OCI-LY3 (cell line): Measurements from ENCODE around the gene HOXB9.

Source experiments
- H2AFZ ChIP-seq: fragments of 200-600, 300-600 bp; shearing (Covaris generic); 2 replicates; pipeline ENCODE4 v1.6.0; 2014; ENCODE audit warnings: antibody characterized with exemption, low read depth, low read length
- H3K27ac ChIP-seq: fragments of 200-600, 300-600 bp; sonication (generic); 2 replicates; pipeline ENCODE4 v1.5.1; 2014; ENCODE audit warnings: mild to moderate bottlenecking, low read length, moderate library complexity, mixed read lengths
- H3K27me3 ChIP-seq: fragments of 200-600, 300-600 bp; sonication (generic); 2 replicates; pipeline ENCODE4 v1.6.1; 2014; ENCODE audit warnings: low read depth, low read length, mixed read lengths
- H3K36me3 ChIP-seq: fragments of 200-600, 300-600 bp; sonication (generic); replicated peaks from 2 replicates; pipeline ENCODE3; 2014; ENCODE audit warnings: low read depth, low read length, mixed read lengths
- H3K4me1 ChIP-seq: fragments of 300-600, 200-600 bp; sonication (generic); 2 replicates; pipeline ENCODE4 v1.6.1; 2014; ENCODE audit warnings: low read length, mixed read lengths
- H3K4me2 ChIP-seq: fragments of 200-600, 300-600 bp; sonication (generic); 2 replicates; pipeline ENCODE4 v1.6.1; 2014; ENCODE audit warnings: low read length, mixed read lengths
- H3K4me3 ChIP-seq: fragments of 300-600, 200-600 bp; sonication (generic); 2 replicates; pipeline ENCODE4 v1.5.1; 2014; ENCODE audit warnings: antibody characterized with exemption, mild to moderate bottlenecking, low read length, moderate library complexity
- H3K79me2 ChIP-seq: fragments of 300-600, 200-600 bp; shearing (Covaris generic); 2 replicates; pipeline ENCODE4 v1.6.1; 2014; ENCODE audit warnings: mild to moderate bottlenecking, low read length, mixed read lengths
- H3K9ac ChIP-seq: fragments of 300-600, 200-600 bp; shearing (Covaris generic); 2 replicates; pipeline ENCODE4 v1.6.0; 2014; ENCODE audit warnings: mild to moderate bottlenecking, low read length, moderate library complexity
- H3K9me3 ChIP-seq: fragments of 200-600, 300-600 bp; shearing (Covaris generic); 2 replicates; pipeline ENCODE4 v1.6.1; 2014; ENCODE audit warnings: low read length, mixed read lengths; ENCODE audit not compliant: insufficient read depth
- H4K20me1 ChIP-seq: fragments of 200-600, 300-600 bp; sonication (generic); 2 replicates; pipeline ENCODE4 v1.6.1; 2016; ENCODE audit warnings: low read length, mixed read lengths; ENCODE audit not compliant: insufficient read depth
- CTCF ChIP-seq: fragments of 200-600, 300-600 bp; sonication (generic); IDR thresholded peaks from 2 replicates; pipeline ENCODE4 v1.5.1; 2014; ENCODE audit warnings: antibody characterized with exemption, low read length, low read depth
- EZH2phosphoT487 ChIP-seq: fragments of 200-600 bp; shearing (Covaris generic); IDR thresholded peaks from 2 replicates; pipeline ENCODE4 v1.6.1; 2018; ENCODE audit warnings: antibody characterized with exemption, mixed run types, low read depth

Gene HOXB9

GRCh38 chr17:48640858-48641180 is 14.7 kb upstream of the HOXB9 start:
- Histone ChIP-seq H2AFZ (no peak overlapping the region), H3K4me2 (no peak overlapping the region), H3K27me3 (peaks cover 23% of the 10 kb centered on the region), H4K20me1 (no peaks in the 10 kb centered on the region), H3K9ac (no peak overlapping the region), H3K27ac (no peak overlapping the region), H3K79me2 (no peaks in the 10 kb centered on the region), H3K9me3 (no peaks in the 10 kb centered on the region), H3K4me3 (no peak overlapping the region), H3K4me1 (peaks cover 10% of the 10 kb centered on the region), H3K36me3 (no peaks in the 10 kb centered on the region)
- TF ChIP-seq EZH2phosphoT487 (no peak), CTCF (no peak)

GRCh38 chr17:48639982-48640857 is 14.1 kb upstream of the HOXB9 start:
- TF ChIP-seq EZH2phosphoT487 (no peak), CTCF (no peak)
- Histone ChIP-seq H3K79me2 (no peaks in the 10 kb centered on the region), H3K36me3 (no peaks in the 10 kb centered on the region), H3K9me3 (no peaks in the 10 kb centered on the region), H3K9ac (no peak overlapping the region), H3K4me3 (no peak overlapping the region), H3K4me2 (no peak overlapping the region), H3K27me3 (peaks cover 23% of the 10 kb centered on the region), H4K20me1 (no peaks in the 10 kb centered on the region), H3K4me1 (peaks cover 16% of the 10 kb centered on the region), H2AFZ (no peak overlapping the region), H3K27ac (no peak overlapping the region)

- Histone ChIP-seq H3K9me3 (no peaks in the 10 kb centered on the region), H3K9ac (no peak overlapping the region), H3K27ac (no peak overlapping the region), H4K20me1 (no peaks in the 10 kb centered on the region), H3K36me3 (no peaks in the 10 kb centered on the region), H3K79me2 (no peaks in the 10 kb centered on the region), H2AFZ (no peak overlapping the region), H3K27me3 (peaks cover 23% of the 10 kb centered on the region), H3K4me2 (no peak overlapping the region), H3K4me3 (no peak overlapping the region), H3K4me1 (peaks cover 22% of the 10 kb centered on the region)
- TF ChIP-seq CTCF (no peak), EZH2phosphoT487 (no peak)
Measured at GRCh38 chr17:48639136-48639535, 13.0 kb upstream of the HOXB9 start.

GRCh38 chr17:48637323-48638260 is 11.4 kb upstream of the HOXB9 start:
- Histone ChIP-seq H3K9ac (no peak overlapping the region), H4K20me1 (no peaks in the 10 kb centered on the region)

More at GRCh38 chr17:48637323-48638260, 11.4 kb upstream of the HOXB9 start:
- Histone ChIP-seq H3K27ac (no peak overlapping the region), H3K9me3 (no peaks in the 10 kb centered on the region), H3K27me3 (peaks cover 23% of the 10 kb centered on the region), H3K4me2 (no peak overlapping the region), H3K79me2 (no peaks in the 10 kb centered on the region), H3K4me1 (peaks cover 27% of the 10 kb centered on the region), H2AFZ (no peak overlapping the region), H3K36me3 (no peaks in the 10 kb centered on the region), H3K4me3 (no peak overlapping the region)
- no peak for TF ChIP-seq EZH2phosphoT487
